ENCODE data around the gene PLD5. TPM values are rescaled to one million over a fixed set of nuclear protein-coding genes. Genes with fewer than 3 reads are reported as not detected.
"Not testable (repeated sequence)": the region's sequence is repeated elsewhere in the genome, so short reads cannot be mapped to it uniquely, and the experiment has no call there.

The PLD5 gene
- total RNA-seq, 1 experiment from 2014 or later, result 1.8 TPM

- peaks cover 32% of the 10 kb centered on the region for H3K4me1 Mint-ChIP-seq (ENCODE audit: low read depth, unreplicated experiment)
- no TSS peak for BruUV-seq (replicated peaks)
- CTCF ChIA-PET, result no interaction called here
These were observed 312.1 kb downstream of the PLD5 start for GRCh38 chr1:242212401-242212800.

GRCh38 chr1:242211254-242212022 is 313.1 kb downstream of the PLD5 start:
- ChIA-PET POLR2A (no interaction called here), CTCF (interaction anchor here (0.6 kb wide), 2 partner anchors 140 to 191 kb away, joined by 4 to 5 read pairs; no protein-coding TSS in a partner anchor)
- Mint-ChIP-seq H3K4me1 (ENCODE audit: low read depth, unreplicated experiment) (peaks cover 32% of the 10 kb centered on the region), H3K9me3 (ENCODE audit: unreplicated experiment) (peaks cover 62% of the 10 kb centered on the region), H3K4me3 (ENCODE audit: unreplicated experiment) (peak overlapping the region; percentile 62), H3K27ac (ENCODE audit: unreplicated experiment) (peak overlapping the region; percentile 93), H3K27me3 (ENCODE audit: insufficient read depth, unreplicated experiment) (no peaks in the 10 kb centered on the region), H3K36me3 (ENCODE audit: insufficient read depth, unreplicated experiment) (peaks cover 30% of the 10 kb centered on the region)
- DNase-seq, result peak; percentile 64 to 87
- intact Hi-C loops (cut with micrococcal nuclease; ENCODE audit: unreplicated experiment), result no loop called here
- Histone ChIP-seq H3K4me1 (peaks cover 38% of the 10 kb centered on the region), H3K27me3 (replicated peaks; ENCODE audit: control insufficient read depth, insufficient read depth, low read length) (no peaks in the 10 kb centered on the region), H3K4me3 (ENCODE audit: low read depth, low read length) (peak overlapping the region; percentile 9; the same call in 1 of the 2 replicates), H3K36me3 (ENCODE audit: control insufficient read depth, insufficient read depth, low read length) (no peaks in the 10 kb centered on the region), H3K9me3 (peaks cover 27% of the 10 kb centered on the region)
- no peak for TF ChIP-seq CTCF (IDR thresholded peaks at IDR 0.05; ENCODE audit: insufficient read depth in 1 of 2, low read depth in 1 of 2, low read length in 1 of 2, severe bottlenecking in 1 of 2, unreplicated experiment in 1 of 2)
- BruUV-seq (replicated peaks), result no TSS peak

More at GRCh38 chr1:242212401-242212800, 312.1 kb downstream of the PLD5 start:
- peaks cover 61% of the 10 kb centered on the region for H3K9me3 Mint-ChIP-seq (ENCODE audit: unreplicated experiment)
- H3K4me3 Mint-ChIP-seq (ENCODE audit: unreplicated experiment), result peak overlapping the region; percentile 62
- peaks cover 30% of the 10 kb centered on the region for H3K36me3 Mint-ChIP-seq (ENCODE audit: insufficient read depth, unreplicated experiment)
- no peaks in the 10 kb centered on the region for H3K36me3 ChIP-seq (ENCODE audit: control insufficient read depth, insufficient read depth, low read length)
- POLR2A ChIA-PET, result no interaction called here
- H3K27ac Mint-ChIP-seq (ENCODE audit: unreplicated experiment), result peak overlapping the region; percentile 93
- TF ChIP-seq CTCF (IDR thresholded peaks at IDR 0.05; ENCODE audit: insufficient read depth in 1 of 2, low read depth in 1 of 2, low read length in 1 of 2, severe bottlenecking in 1 of 2, unreplicated experiment in 1 of 2), result no peak
- H3K4me1 ChIP-seq, result peaks cover 38% of the 10 kb centered on the region
- H3K27me3 Mint-ChIP-seq (ENCODE audit: insufficient read depth, unreplicated experiment), result no peaks in the 10 kb centered on the region
- intact Hi-C loops (cut with micrococcal nuclease; ENCODE audit: unreplicated experiment), result no loop called here
- no peak for DNase-seq
- H3K27me3 ChIP-seq (replicated peaks; ENCODE audit: control insufficient read depth, insufficient read depth, low read length), result no peaks in the 10 kb centered on the region
- peaks cover 36% of the 10 kb centered on the region for H3K9me3 ChIP-seq
- H3K4me3 ChIP-seq (ENCODE audit: low read depth, low read length), result no peak overlapping the region

GRCh38 chr1:242210316-242210715 is 314.2 kb downstream of the PLD5 start:
- intact Hi-C loops (cut with micrococcal nuclease; ENCODE audit: unreplicated experiment); H3K4me3 Mint-ChIP-seq (ENCODE audit: unreplicated experiment); CTCF ChIA-PET; H3K27me3 ChIP-seq (replicated peaks; ENCODE audit: control insufficient read depth, insufficient read depth, low read length); DNase-seq; H3K36me3 ChIP-seq (ENCODE audit: control insufficient read depth, insufficient read depth, low read length); BruUV-seq (replicated peaks); POLR2A ChIA-PET; H3K27me3 Mint-ChIP-seq (ENCODE audit: insufficient read depth, unreplicated experiment); H3K4me3 ChIP-seq (ENCODE audit: low read depth, low read length): not testable (repeated sequence)
- peaks cover 51% of the 10 kb centered on the region for H3K9me3 Mint-ChIP-seq (ENCODE audit: unreplicated experiment)
- Histone ChIP-seq H3K4me1 (peaks cover 30% of the 10 kb centered on the region), H3K9me3 (peaks cover 15% of the 10 kb centered on the region)
- peaks cover 24% of the 10 kb centered on the region for H3K4me1 Mint-ChIP-seq (ENCODE audit: low read depth, unreplicated experiment)
- H3K36me3 Mint-ChIP-seq (ENCODE audit: insufficient read depth, unreplicated experiment), result peaks cover 20% of the 10 kb centered on the region
- H3K27ac Mint-ChIP-seq (ENCODE audit: unreplicated experiment), result peak overlapping the region; percentile 93
